NCI-H748 (cell line): ENCODE measurements around the gene ARHGAP45.
"Not testable (repeated sequence)": the region's sequence is repeated elsewhere in the genome, so short reads cannot be mapped to it uniquely, and the experiment has no call there.

Source experiments
- DNase-seq: peaks from one replicate; lab custom pipeline; 2025; ENCODE audit not compliant: unreplicated experiment; lab: John Stamatoyannopoulos, UW

The ARHGAP45 gene

GRCh38 chr19:1066748-1067340 lies at the start of gene ARHGAP45:
TSS of gene ARHGAP45 (plus strand) at chr19:1067167. CDS start at chr19:1067406, 239 bp downstream.
- peak; percentile 49 for DNase-seq

DNA sequence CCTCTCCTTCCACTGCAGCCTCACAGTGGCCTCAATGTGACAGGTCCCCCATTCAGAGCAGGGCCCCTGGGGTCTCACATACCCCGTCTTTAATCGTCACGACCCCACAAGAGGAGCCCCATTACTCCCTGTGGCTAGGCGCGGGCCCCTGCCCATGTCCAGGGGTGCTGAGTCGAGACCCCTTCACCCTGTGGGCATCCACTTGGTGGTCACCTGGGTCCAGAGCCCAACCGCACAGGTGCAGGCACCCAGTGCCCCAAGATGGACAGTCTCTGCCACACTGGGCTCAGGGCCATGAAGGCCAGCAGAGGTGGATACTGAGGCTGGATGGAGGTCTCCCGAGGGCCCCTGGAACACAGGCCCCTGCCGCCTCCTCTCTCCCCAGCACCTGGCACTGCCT lies 49.1 kb upstream of the ARHGAP45 start:
- no peak for DNase-seq

- no peak for DNase-seq
Observed at GRCh38 chr19:1018393-1018792, 48.6 kb upstream of the ARHGAP45 start.

DNA sequence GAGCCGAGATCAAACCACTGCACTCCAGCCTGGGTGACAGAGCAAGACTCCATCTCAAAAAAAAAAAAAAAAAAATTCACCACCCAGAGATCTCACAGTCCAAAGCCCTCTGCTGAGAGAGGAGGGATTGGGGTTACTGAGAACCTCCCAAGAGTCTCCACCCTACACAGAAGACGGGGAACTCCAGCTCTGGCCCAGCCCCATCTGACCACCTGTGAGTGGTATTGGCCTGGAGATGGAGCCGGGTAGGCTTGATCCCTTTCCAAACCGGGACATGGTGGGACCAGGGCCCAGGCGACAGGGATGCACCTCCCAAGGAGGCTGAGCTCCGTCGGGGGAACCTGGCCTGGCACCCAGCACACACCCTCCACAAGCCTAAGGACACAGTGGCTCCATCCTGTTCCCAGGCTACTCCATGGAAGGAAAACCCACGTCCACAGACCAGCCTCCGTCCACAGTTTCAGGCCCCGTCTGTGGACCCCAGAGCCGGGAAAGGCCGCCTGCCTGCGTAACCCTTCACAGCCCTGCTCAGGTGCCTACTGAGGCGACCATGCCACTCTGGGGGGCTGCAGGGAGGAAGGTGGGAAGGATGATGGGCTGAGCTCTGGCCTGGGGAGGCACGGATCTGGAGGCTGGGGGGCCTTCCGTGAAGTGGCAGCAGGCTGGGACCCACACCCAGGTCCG lies 47.9 kb upstream of the ARHGAP45 start:
- no peak for DNase-seq

DNA sequence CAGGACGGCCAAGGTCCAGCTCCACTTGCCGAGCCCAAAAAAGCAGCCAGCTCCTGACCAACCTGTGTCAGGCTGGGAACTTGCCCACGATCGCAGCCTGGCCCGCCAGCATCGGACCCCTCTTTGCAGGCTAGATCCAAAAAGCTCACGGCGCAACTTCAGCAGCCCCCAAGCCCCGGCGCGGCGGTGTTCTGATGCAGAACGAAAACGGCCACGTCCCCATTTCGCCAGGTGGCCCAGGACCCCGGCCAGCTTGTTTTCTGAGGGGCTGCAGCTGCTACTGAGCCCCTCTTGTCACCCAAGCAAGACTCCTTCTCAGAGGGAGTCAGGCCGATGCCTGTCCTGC lies 47.4 kb upstream of the ARHGAP45 start:
- no peak for DNase-seq

- DNase-seq = peak; percentile 33
Observed at GRCh38 chr19:1019980-1020867, 46.7 kb upstream of the ARHGAP45 start.

GRCh38 chr19:1020868-1021425 lies 46.0 kb upstream of the ARHGAP45 start, which contains the start of gene TMEM259:
TSS of gene TMEM259 (minus strand) at chr19:1021123. CDS start at chr19:1020996, 127 bp downstream.
- peak; percentile 94 for DNase-seq

- not testable (repeated sequence) for DNase-seq
Observed at GRCh38 chr19:1023883-1024188, 43.1 kb upstream of the ARHGAP45 start.

DNA sequence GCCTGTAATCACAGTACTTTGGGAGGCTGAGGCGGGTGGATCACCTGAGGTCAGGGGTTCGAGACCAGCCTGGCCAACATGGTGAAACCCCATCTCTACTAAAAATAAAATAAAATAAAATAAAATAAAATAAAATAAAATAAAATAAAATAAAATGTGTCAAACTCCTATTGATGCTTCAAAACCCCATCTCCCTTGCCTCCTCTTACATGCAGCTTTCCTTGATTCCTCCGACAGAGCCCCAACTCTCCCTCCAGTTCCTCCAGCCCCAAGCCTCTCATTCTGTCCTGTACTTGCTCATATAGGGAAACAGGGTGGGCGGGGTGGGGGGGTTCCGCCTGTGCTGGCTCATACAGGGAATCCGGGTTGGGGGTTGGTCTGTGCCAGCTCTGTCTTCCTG lies 41.9 kb upstream of the ARHGAP45 start:
- DNase-seq = not testable (repeated sequence)

DNA sequence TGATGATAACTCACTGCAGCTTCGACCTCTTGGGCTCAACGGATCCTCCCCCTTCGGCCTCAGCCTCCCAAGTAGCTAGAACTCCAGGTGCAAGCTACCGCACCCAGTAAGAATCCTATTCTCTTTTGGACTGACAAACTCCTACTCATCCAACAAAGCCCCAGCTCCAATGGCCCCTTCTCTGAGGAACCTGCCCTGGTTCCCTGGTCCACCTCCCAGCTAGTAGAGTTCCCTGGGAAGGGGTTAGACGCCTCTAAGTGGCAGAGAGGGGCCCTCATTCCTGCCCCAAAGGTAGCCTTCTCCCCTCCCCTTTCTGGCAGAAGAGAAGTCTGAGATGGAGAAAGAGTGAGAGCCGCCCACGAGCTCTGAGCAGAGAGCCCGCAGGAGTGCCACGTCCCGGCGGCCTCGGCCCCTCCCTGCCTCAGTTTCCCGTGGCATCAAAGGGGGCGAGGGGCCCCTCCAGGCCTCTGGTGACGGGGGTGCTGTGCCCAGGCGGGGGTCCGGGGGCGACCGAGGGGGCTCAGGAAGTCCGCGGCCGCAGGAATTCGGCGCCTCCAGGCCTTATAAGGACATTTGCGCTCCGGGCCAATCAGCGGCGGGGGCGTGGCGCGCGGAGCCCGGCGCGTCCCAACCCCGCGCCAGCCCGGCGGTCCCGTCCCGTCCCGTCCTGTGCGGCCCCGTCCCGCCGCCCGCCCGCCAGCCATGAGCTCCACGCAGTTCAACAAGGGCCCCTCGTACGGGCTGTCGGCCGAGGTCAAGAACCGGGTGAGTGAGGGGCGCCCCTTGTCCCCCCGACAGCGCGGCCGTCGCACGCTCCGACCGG lies 40.8 kb upstream of the ARHGAP45 start, which contains the start of gene CNN2:
Gene CNN2, plus strand, starts transcription at position 649 of the 823 bp plus-strand sequence. Its CDS starts 54 bp downstream, at position 703.
- peak; percentile 51 for DNase-seq

DNA sequence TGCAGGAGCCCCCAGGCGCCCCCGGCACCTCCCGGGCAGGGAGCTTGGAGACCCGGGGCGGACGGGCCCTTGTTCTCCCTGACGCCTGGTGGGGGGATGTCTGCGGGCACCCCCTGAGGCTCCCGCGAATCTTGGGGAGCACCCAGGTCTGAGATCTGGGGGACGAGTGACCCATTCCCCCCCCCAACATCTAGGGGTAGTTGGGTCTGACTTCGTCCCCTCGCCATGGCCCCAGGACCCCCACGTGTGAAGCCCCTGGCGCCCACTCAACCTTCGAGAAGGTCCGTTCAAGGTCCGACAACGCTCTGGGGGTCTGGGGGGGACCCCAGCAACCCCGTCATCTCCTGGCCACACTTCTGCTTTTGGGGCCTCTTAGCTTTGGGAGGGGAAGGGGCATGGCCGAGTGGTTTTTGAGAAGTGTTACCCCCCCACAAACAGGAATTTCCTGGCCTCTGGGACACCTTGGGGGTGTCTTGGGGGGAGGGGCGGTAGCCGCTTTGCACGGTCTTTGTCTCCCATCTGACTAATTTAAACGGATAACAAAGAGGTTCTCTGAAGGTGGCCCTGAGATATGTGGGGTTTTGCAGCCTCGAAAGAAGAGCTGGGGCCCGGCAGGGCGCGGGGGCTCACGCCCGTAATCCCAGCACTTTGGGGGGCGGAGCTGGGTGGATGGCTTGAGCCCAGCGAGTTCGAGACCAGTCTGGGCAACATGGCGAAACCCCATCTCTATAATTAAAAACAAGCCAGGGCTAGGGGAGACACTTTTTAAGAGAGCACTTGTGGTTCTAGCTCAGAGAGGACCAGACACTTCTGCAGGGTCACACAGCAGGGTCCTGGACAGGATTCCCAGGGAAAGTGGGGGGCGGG lies 40.0 kb upstream of the ARHGAP45 start:
- peak; percentile 16 for DNase-seq

DNA sequence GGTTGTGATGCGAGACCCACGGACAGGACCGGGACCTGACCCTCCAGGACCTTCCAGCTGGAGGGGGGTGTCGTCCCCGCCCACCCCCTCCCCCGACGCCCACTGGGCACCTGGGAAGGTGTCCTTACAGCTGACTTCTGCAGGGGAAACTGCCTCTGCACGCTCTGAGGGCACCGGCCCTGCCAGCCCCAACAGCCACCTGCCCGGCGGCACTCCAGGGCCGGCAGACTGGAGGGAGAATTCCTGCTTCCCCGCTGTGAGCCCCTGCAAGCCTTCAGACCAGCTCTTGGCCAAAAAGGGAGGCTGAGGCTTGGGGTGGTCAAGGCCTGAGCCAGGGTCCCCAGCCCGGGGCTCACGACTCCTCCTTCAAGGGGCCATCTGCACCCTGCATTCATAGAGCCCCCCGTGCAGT lies 39.3 kb upstream of the ARHGAP45 start:
- DNase-seq = peak; percentile 27

GRCh38 chr19:1028062-1028926 lies 38.7 kb upstream of the ARHGAP45 start:
- peak; percentile 65 for DNase-seq

DNA sequence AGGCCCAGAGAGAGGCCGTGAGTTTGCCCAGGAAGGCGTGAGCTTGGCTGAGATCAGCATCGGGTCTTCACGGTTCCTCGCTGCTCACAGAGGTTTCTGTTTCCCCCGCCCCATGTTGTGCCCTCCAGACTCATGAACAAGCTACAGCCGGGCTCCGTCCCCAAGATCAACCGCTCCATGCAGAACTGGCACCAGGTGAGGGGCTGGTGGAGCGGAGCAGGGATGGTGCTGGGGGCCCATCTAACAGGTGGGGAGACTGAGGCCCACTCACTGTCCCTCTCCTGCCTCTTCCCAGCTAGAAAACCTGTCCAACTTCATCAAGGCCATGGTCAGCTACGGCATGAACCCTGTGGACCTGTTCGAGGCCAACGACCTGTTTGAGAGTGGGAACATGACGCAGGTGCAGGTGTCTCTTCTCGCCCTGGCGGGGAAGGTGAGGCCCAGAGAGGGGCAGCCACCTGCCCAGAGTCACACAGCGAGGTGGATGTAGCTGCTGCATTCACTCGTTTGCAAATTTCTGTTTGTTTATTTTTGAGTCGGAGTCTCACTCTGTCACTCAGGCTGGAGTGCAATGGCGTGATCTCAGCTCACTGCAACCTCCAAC lies 34.6 kb upstream of the ARHGAP45 start:
- no peak for DNase-seq

- no peak for DNase-seq
Observed at GRCh38 chr19:1035998-1036621, 30.9 kb upstream of the ARHGAP45 start.

GRCh38 chr19:1037621-1038064 lies 29.3 kb upstream of the ARHGAP45 start:
- no peak for DNase-seq

GRCh38 chr19:1038978-1039645 lies 27.9 kb upstream of the ARHGAP45 start:
- DNase-seq = no peak
